Astrocyte of the cerebellum (primary cell): ENCODE results near the gene SLC6A7.

Experiments used
- DNase-seq: peaks from one replicate; pipeline ENCODE4 v3.0.0-alpha.2; 2011; ENCODE audit warnings: low read depth
- H3K4me3 ChIP-seq: 2 replicates; pipeline ENCODE4 v1.5.1; 2011; ENCODE audit warnings: mild to moderate bottlenecking, low read depth, low read length, moderate library complexity
- in situ Hi-C: cut with HindIII; loops from 2 replicates; pipeline ENCODE4 v1.10.0; 2017; ENCODE audit warnings: low sequenced_read_pairs
- TF ChIP-seq, protein P1 (sequence below): IDR thresholded peaks from 2 replicates; pipeline ENCODE4 v1.5.1; 2012; ENCODE audit warnings: low read length, low read depth, moderate library complexity, mild to moderate bottlenecking; ENCODE audit errors: missing control alignments

Gene SLC6A7

DNA sequence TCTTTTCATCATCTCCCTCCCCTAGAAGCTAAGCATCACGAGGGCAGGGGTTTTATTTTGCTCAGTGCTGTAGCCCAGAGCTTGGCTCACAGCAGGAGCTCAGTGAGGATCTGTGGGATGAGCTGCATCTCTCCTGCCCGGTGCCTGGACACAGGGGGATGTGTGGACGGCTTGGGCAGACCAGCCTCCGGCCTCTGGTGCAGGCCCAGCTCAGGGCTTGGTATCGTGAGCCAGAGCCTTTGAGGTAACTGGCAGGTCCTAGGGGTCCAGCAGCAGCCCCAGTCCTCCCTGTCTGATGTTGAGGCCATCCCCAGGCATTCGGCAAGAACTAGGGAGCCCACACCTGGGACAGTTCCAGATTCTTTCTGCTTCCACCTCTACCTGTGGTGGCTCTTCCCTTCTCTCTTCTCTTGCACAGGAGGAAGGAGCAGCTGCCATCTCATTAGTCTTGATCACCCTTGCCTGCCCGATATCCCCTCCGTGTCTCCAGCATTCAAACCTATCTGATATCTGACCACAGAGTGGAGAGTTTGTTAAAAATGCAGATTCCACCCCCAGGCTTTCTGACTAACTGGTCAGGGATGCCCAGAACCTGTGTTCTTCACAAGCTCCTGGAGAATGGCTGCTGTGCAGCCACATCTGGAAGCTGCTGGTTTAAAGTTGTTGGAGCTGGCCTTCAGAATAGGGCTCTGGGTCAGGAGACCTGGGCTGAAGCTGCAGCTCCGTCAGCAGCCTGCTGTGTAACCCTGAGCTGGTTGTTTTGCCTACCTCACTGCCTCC is 7.9 kb upstream of the SLC6A7 start:
- TF ChIP-seq, protein P1, sequence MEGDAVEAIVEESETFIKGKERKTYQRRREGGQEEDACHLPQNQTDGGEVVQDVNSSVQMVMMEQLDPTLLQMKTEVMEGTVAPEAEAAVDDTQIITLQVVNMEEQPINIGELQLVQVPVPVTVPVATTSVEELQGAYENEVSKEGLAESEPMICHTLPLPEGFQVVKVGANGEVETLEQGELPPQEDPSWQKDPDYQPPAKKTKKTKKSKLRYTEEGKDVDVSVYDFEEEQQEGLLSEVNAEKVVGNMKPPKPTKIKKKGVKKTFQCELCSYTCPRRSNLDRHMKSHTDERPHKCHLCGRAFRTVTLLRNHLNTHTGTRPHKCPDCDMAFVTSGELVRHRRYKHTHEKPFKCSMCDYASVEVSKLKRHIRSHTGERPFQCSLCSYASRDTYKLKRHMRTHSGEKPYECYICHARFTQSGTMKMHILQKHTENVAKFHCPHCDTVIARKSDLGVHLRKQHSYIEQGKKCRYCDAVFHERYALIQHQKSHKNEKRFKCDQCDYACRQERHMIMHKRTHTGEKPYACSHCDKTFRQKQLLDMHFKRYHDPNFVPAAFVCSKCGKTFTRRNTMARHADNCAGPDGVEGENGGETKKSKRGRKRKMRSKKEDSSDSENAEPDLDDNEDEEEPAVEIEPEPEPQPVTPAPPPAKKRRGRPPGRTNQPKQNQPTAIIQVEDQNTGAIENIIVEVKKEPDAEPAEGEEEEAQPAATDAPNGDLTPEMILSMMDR = no peak
- DNase-seq = no peak
- in situ Hi-C loops = no loop called here
- no peak overlapping the region for H3K4me3 ChIP-seq

DNA sequence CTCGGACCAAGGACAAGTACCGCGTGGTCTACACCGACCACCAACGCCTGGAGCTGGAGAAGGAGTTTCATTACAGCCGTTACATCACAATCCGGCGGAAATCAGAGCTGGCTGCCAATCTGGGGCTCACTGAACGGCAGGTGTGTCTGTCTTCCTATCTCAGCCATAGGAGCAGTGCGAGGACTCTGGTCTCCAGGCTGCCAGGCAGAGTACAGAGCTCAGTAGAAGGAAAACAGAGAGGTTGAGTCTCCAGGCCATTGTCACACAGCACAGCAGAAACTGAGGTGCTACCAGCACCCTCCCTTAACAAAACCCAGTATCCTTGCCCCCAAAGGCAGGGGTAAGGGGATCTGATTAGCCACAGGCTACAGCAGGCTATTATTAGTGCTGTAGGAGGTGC is 7.1 kb upstream of the SLC6A7 start:
- in situ Hi-C loops = no loop called here
- TF ChIP-seq, protein P1 = no peak
- H3K4me3 ChIP-seq = no peak overlapping the region
- DNase-seq = no peak

DNA sequence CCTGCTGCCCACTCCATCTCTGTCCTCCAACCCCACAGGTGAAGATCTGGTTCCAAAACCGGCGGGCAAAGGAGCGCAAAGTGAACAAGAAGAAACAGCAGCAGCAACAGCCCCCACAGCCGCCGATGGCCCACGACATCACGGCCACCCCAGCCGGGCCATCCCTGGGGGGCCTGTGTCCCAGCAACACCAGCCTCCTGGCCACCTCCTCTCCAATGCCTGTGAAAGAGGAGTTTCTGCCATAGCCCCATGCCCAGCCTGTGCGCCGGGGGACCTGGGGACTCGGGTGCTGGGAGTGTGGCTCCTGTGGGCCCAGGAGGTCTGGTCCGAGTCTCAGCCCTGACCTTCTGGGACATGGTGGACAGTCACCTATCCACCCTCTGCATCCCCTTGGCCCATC is 6.4 kb upstream of the SLC6A7 start:
- no peak for DNase-seq
- TF ChIP-seq, protein P1 = no peak
- in situ Hi-C loops = no loop called here
- H3K4me3 ChIP-seq = no peak overlapping the region

DNA sequence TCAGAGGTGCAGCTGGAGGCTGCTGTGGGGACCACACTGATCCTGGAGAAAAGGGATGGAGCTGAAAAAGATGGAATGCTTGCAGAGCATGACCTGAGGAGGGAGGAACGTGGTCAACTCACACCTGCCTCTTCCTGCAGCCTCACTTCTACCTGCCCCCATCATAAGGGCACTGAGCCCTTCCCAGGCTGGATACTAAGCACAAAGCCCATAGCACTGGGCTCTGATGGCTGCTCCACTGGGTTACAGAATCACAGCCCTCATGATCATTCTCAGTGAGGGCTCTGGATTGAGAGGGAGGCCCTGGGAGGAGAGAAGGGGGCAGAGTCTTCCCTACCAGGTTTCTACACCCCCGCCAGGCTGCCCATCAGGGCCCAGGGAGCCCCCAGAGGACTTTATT is 5.9 kb upstream of the SLC6A7 start:
- in situ Hi-C loops = no loop called here
- TF ChIP-seq, protein P1 = no peak
- no peak overlapping the region for H3K4me3 ChIP-seq
- DNase-seq = no peak

DNA sequence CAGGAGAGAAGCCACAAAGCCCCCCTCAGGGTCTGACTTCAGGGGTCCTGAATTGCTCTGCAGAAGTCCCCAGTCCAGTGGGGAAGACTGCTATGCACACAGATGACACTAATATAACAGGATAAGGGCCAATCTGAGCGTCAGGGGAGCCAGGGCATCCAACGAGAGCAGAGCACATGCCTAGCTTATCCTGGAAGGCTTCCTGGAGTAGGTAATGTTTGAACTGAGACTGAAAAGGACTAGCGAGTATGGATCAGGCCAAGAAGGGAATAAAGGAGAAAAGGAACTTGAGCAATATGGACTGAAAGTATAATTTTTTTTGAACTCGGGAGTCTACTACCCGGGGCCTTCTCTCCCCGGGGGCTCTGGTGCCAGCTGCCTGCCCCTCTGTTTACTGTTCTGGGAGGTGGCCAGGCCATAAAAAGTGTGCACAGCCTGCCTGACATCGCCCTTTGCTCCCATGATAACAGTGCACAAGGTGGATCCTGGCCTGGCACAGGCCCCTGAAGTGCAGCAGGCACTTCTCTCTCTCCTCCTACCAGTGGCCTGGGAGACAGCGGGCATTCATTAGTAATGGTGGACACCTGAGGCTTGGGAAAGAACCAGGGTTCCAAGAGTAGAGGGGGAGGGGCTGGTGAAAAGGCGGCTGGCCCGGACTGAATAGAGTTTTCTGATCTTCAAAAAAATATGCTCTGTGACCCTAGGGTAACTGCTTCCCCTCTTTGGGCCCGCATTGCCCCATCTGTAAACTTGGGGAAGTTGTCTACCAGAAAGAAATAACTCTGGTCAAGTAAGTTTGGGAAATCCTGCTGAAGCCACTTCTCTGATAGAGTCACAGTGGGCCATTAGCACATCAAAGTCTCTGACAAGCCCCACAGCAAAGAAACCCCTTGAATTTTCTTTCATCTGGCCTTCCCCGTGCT is 4.6 kb upstream of the SLC6A7 start:
- no peak overlapping the region for H3K4me3 ChIP-seq
- in situ Hi-C loops = no loop called here
- TF ChIP-seq, protein P1 = no peak
- DNase-seq = no peak

DNA sequence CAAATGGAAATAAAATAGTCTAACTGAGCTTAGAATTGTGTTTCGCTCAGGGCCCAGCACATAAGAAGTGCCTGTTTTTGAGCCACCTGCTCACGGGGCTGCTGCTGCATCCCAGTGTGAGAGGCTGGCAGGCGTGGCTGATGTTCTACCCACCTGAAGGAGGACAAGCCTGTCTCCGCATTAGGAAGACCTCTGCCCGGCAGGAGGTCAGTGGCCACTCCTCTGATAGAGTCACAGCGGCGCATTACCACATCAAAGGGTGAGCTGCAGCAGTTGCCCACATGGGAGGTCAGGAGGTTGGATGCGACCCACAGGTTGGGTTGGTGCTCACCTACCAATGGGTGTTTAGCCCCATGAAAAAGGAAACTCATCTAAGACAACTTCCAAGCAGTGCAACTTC is 3.7 kb upstream of the SLC6A7 start:
- no peak overlapping the region for H3K4me3 ChIP-seq
- DNase-seq = no peak
- TF ChIP-seq, protein P1 = no peak
- in situ Hi-C loops = no loop called here
